Measurements from ENCODE around the gene SNIP1. TPM values are rescaled to one million over a fixed set of nuclear protein-coding genes. Genes with fewer than 3 reads are reported as not detected.

SNIP1 gene
- total and polyA plus RNA-seq, 10 of the 15 experiments (the other 5 are each of a cell fraction or from before 2014, with no cell fraction given) = 2.7 to 22.4 (median 10.1) TPM

DNA sequence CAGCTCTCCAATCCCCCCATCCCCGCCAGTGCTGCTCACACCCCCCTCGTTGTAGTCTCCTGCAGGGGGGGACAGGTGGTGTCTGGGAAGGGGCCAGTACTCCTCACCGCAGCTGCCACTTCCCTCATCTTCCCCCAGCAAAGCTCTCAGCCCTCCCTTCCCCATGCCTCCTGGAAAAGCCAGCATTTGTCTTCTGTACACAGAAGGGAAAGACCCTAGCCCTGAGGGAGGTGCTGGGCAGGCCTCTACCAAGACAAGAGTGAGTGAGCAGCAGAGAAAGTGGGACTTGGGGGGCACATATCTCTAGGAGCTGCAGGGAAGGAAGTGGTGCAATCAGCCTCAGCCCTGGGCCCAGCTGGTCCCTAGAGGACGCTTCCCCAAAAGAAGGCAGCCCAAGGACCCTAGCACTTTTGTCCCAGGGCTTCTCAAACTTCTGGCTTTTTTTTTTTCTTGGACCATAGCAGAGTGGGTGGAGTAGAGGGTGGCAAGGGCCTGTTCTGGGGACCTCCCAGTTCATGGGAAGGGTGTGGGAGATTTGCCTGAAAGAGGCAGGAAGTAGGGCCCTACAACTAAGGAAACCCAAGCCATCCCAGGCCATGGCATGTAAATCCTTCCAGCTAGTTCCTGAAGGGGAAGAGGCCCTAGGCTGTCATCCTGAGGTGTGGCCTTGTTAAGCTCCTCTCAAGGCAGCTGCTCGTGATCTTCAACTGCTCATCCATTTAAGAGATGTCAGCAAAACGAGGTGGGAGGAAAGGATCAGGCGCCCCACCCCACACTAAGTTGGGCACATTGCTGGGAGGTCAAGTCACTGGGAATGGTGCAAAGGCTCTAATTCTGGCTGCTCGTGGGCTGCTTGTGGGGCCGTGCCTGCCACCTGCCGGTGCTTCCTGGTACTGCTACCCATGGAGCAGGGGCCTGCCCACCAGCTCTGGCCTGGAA is 67.1 kb downstream of the SNIP1 start (continued):
- TF ChIP-seq, protein P1, sequence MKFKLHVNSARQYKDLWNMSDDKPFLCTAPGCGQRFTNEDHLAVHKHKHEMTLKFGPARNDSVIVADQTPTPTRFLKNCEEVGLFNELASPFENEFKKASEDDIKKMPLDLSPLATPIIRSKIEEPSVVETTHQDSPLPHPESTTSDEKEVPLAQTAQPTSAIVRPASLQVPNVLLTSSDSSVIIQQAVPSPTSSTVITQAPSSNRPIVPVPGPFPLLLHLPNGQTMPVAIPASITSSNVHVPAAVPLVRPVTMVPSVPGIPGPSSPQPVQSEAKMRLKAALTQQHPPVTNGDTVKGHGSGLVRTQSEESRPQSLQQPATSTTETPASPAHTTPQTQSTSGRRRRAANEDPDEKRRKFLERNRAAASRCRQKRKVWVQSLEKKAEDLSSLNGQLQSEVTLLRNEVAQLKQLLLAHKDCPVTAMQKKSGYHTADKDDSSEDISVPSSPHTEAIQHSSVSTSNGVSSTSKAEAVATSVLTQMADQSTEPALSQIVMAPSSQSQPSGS (IDR thresholded peaks at IDR 0.05; ENCODE audit: low read length) = no peak
- TF ChIP-seq MXI1 (IDR thresholded peaks at IDR 0.05; ENCODE audit: low read depth, low read length) = 0 out of 2 replicates have a peak, but pooled peaks have one; percentile 44
- no peak for TF ChIP-seq CREM (IDR thresholded peaks at IDR 0.05; ENCODE audit: low read depth)
- no peak for TF ChIP-seq CHD1 (IDR thresholded peaks at IDR 0.05; ENCODE audit: low read depth, low read length)
- no peak for TF ChIP-seq ZNF384 (IDR thresholded peaks at IDR 0.05; ENCODE audit: borderline replicate concordance, low read depth, low read length)
- TF ChIP-seq MYB (IDR thresholded peaks at IDR 0.05; ENCODE audit: borderline replicate concordance, low read depth, low read length) = no peak
- TF ChIP-seq BMI1 (IDR thresholded peaks at IDR 0.05; ENCODE audit: borderline replicate concordance) = no peak
- no peak for TF ChIP-seq CBX5 (IDR thresholded peaks at IDR 0.05; ENCODE audit: low read depth)
- no peak for TF ChIP-seq MEF2A (IDR thresholded peaks at IDR 0.05; ENCODE audit: insufficient read depth, low read depth, low read length)
- no peak for TF ChIP-seq IKZF2 (IDR thresholded peaks at IDR 0.05)
- no peak for TF ChIP-seq NR2C2 (IDR thresholded peaks at IDR 0.05; ENCODE audit: borderline replicate concordance, control insufficient read depth, insufficient read length, low read depth)
- TF ChIP-seq SRF (IDR thresholded peaks at IDR 0.05; ENCODE audit: low read depth in 2 of 2, low read length in 2 of 2) = no peak
- TF ChIP-seq E4F1 (IDR thresholded peaks at IDR 0.05; ENCODE audit: borderline replicate concordance, partially characterized antibody) = no peak
- TF ChIP-seq YY1 (IDR thresholded peaks at IDR 0.05; ENCODE audit: low read depth, low read length) = peak; percentile 76
- peak; percentile 77 for TF ChIP-seq RAD21 (IDR thresholded peaks at IDR 0.05; ENCODE audit: insufficient read depth, low read depth, low read length)
- TF ChIP-seq BCL11A (IDR thresholded peaks at IDR 0.05; ENCODE audit: low read depth, low read length) = no peak
- TF ChIP-seq, protein P2, sequence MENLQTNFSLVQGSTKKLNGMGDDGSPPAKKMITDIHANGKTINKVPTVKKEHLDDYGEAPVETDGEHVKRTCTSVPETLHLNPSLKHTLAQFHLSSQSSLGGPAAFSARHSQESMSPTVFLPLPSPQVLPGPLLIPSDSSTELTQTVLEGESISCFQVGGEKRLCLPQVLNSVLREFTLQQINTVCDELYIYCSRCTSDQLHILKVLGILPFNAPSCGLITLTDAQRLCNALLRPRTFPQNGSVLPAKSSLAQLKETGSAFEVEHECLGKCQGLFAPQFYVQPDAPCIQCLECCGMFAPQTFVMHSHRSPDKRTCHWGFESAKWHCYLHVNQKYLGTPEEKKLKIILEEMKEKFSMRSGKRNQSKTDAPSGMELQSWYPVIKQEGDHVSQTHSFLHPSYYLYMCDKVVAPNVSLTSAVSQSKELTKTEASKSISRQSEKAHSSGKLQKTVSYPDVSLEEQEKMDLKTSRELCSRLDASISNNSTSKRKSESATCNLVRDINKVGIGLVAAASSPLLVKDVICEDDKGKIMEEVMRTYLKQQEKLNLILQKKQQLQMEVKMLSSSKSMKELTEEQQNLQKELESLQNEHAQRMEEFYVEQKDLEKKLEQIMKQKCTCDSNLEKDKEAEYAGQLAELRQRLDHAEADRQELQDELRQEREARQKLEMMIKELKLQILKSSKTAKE (IDR thresholded peaks at IDR 0.05; ENCODE audit: low read depth, poor library complexity, severe bottlenecking) = no peak
- TF ChIP-seq, protein P3, sequence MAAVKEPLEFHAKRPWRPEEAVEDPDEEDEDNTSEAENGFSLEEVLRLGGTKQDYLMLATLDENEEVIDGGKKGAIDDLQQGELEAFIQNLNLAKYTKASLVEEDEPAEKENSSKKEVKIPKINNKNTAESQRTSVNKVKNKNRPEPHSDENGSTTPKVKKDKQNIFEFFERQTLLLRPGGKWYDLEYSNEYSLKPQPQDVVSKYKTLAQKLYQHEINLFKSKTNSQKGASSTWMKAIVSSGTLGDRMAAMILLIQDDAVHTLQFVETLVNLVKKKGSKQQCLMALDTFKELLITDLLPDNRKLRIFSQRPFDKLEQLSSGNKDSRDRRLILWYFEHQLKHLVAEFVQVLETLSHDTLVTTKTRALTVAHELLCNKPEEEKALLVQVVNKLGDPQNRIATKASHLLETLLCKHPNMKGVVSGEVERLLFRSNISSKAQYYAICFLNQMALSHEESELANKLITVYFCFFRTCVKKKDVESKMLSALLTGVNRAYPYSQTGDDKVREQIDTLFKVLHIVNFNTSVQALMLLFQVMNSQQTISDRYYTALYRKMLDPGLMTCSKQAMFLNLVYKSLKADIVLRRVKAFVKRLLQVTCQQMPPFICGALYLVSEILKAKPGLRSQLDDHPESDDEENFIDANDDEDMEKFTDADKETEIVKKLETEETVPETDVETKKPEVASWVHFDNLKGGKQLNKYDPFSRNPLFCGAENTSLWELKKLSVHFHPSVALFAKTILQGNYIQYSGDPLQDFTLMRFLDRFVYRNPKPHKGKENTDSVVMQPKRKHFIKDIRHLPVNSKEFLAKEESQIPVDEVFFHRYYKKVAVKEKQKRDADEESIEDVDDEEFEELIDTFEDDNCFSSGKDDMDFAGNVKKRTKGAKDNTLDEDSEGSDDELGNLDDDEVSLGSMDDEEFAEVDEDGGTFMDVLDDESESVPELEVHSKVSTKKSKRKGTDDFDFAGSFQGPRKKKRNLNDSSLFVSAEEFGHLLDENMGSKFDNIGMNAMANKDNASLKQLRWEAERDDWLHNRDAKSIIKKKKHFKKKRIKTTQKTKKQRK (IDR thresholded peaks at IDR 0.05; ENCODE audit: low read depth, low read length) = no peak
- no peak for TF ChIP-seq ZNF207 (IDR thresholded peaks at IDR 0.05; ENCODE audit: borderline replicate concordance)
